ENCODE measurements around the gene PROCA1.
"Not testable (repeated sequence)": the region's sequence is repeated elsewhere in the genome, so short reads cannot be mapped to it uniquely, and the experiment has no call there.

The PROCA1 gene

GRCh38 chr17:28737316-28737715 lies 25.6 kb upstream of the PROCA1 start:
- no peak for DNase-seq (ENCODE audit: low read depth)
- TF ChIP-seq CTCF (IDR thresholded peaks at IDR 0.05; ENCODE audit: control insufficient read depth, insufficient read depth, low read depth, low read length, missing control alignments) = no peak

GRCh38 chr17:28735913-28736769 lies 24.5 kb upstream of the PROCA1 start:
- not testable (repeated sequence) for DNase-seq (ENCODE audit: low read depth); H3K4me3 ChIP-seq (ENCODE audit: control insufficient read depth, low read depth, low read length)

More at GRCh38 chr17:28737316-28737715, 25.6 kb upstream of the PROCA1 start:
- H3K4me3 ChIP-seq (ENCODE audit: control insufficient read depth, low read depth, low read length) = no peak overlapping the region

GRCh38 chr17:28735242-28735722 lies 23.6 kb upstream of the PROCA1 start:
- H3K4me3 ChIP-seq (ENCODE audit: control insufficient read depth, low read depth, low read length) = no peak overlapping the region
- no peak for DNase-seq (ENCODE audit: low read depth)
- no peak for TF ChIP-seq CTCF (IDR thresholded peaks at IDR 0.05; ENCODE audit: control insufficient read depth, insufficient read depth, low read depth, low read length, missing control alignments)

GRCh38 chr17:28734712-28735241 lies 23.1 kb upstream of the PROCA1 start:
- no peak overlapping the region for H3K4me3 ChIP-seq (ENCODE audit: control insufficient read depth, low read depth, low read length)
- no peak for TF ChIP-seq CTCF (IDR thresholded peaks at IDR 0.05; ENCODE audit: control insufficient read depth, insufficient read depth, low read depth, low read length, missing control alignments)
- DNase-seq (ENCODE audit: low read depth) = no peak

GRCh38 chr17:28733346-28733745 lies 21.7 kb upstream of the PROCA1 start:
- no peak for DNase-seq (ENCODE audit: low read depth)
- no peak overlapping the region for H3K4me3 ChIP-seq (ENCODE audit: control insufficient read depth, low read depth, low read length)

GRCh38 chr17:28729950-28730330 lies 18.3 kb upstream of the PROCA1 start:
- DNase-seq (ENCODE audit: low read depth) = no peak
- H3K4me3 ChIP-seq (ENCODE audit: control insufficient read depth, low read depth, low read length) = no peak overlapping the region
- TF ChIP-seq CTCF (IDR thresholded peaks at IDR 0.05; ENCODE audit: control insufficient read depth, insufficient read depth, low read depth, low read length, missing control alignments) = no peak

More at GRCh38 chr17:28733346-28733745, 21.7 kb upstream of the PROCA1 start:
- TF ChIP-seq CTCF (IDR thresholded peaks at IDR 0.05; ENCODE audit: control insufficient read depth, insufficient read depth, low read depth, low read length, missing control alignments) = no peak

All from AG09309 (cell line).